Measurements from ENCODE around the gene PRMT7. TPM values are rescaled to one million over a fixed set of nuclear protein-coding genes. Genes with fewer than 3 reads are reported as not detected.

The PRMT7 gene
- total RNA-seq, 1 experiment from 2014 or later: 46.4 TPM

GRCh38 chr16:68370581-68371275 lies 59.9 kb downstream of the PRMT7 start:
- no peak overlapping the region for H3K4me3 ChIP-seq (ENCODE audit: low read length)
- no peaks in the 10 kb centered on the region for H3K79me2 ChIP-seq (ENCODE audit: low read length)
- H3K36me3 ChIP-seq (ENCODE audit: low read depth, low read length): no peaks in the 10 kb centered on the region
- no peaks in the 10 kb centered on the region for H3F3A ChIP-seq (ENCODE audit: low read length, unreplicated experiment)
- TF ChIP-seq CTCF (conservative IDR thresholded peaks at IDR 0.05; ENCODE audit: low read depth, low read length) (no peak), EZH2phosphoT487 (IDR thresholded peaks at IDR 0.05; ENCODE audit: borderline replicate concordance, low read length) (no peak), EZH2 (IDR thresholded peaks at IDR 0.05; ENCODE audit: low read length, unreplicated experiment) (no peak)
- no peaks in the 10 kb centered on the region for H3K9me3 ChIP-seq (ENCODE audit: low read length)
- H3K4me1 ChIP-seq (ENCODE audit: insufficient read depth, low read length): no peaks in the 10 kb centered on the region
- ATAC-seq (no peak), DNase-seq (no peak)
- no peaks in the 10 kb centered on the region for H3K27me3 ChIP-seq (ENCODE audit: low read length)
- no TSS peak for BruUV-seq (replicated peaks)
- no peaks in the 10 kb centered on the region for H4K20me1 ChIP-seq (ENCODE audit: low read length)
- no peaks in the 10 kb centered on the region for H3K9me2 ChIP-seq (replicated peaks; ENCODE audit: low read length)
- ChIA-PET CTCF (no interaction called here), POLR2A (ENCODE audit: unreplicated experiment) (no interaction called here)
- H3K27ac ChIP-seq (ENCODE audit: low read length): no peak overlapping the region
- no peak overlapping the region for H3K4me2 ChIP-seq (ENCODE audit: low read length)
- intact Hi-C loops (cut with micrococcal nuclease): no loop called here
- no peak overlapping the region for H3K9ac ChIP-seq (ENCODE audit: low read length)
- H2AFZ ChIP-seq (ENCODE audit: low read length): no peak overlapping the region

- H3K4me3 ChIP-seq (ENCODE audit: low read length): no peak overlapping the region
- TF ChIP-seq EZH2 (IDR thresholded peaks at IDR 0.05; ENCODE audit: low read length, unreplicated experiment) (no peak), EZH2phosphoT487 (IDR thresholded peaks at IDR 0.05; ENCODE audit: borderline replicate concordance, low read length) (no peak), CTCF (conservative IDR thresholded peaks at IDR 0.05; ENCODE audit: low read depth, low read length) (no peak)
- no peaks in the 10 kb centered on the region for H3K9me3 ChIP-seq (ENCODE audit: low read length)
- H2AFZ ChIP-seq (ENCODE audit: low read length): no peak overlapping the region
- DNase-seq: no peak
- no peaks in the 10 kb centered on the region for H3F3A ChIP-seq (ENCODE audit: low read length, unreplicated experiment)
- H3K9ac ChIP-seq (ENCODE audit: low read length): no peak overlapping the region
- H3K4me2 ChIP-seq (ENCODE audit: low read length): no peak overlapping the region
- intact Hi-C loops (cut with micrococcal nuclease): no loop called here
- H3K27me3 ChIP-seq (ENCODE audit: low read length): no peaks in the 10 kb centered on the region
- CTCF ChIA-PET: no interaction called here
- H3K4me1 ChIP-seq (ENCODE audit: insufficient read depth, low read length): no peaks in the 10 kb centered on the region
- BruUV-seq (replicated peaks): no TSS peak
- no peak for ATAC-seq
- H3K9me2 ChIP-seq (replicated peaks; ENCODE audit: low read length): no peaks in the 10 kb centered on the region
- no peak overlapping the region for H3K27ac ChIP-seq (ENCODE audit: low read length)
- no peaks in the 10 kb centered on the region for H4K20me1 ChIP-seq (ENCODE audit: low read length)
- POLR2A ChIA-PET (ENCODE audit: unreplicated experiment): no interaction called here
- no peaks in the 10 kb centered on the region for H3K79me2 ChIP-seq (ENCODE audit: low read length)
- H3K36me3 ChIP-seq (ENCODE audit: low read depth, low read length): no peaks in the 10 kb centered on the region
Observed at GRCh38 chr16:68371276-68371651, 60.4 kb downstream of the PRMT7 start.

GRCh38 chr16:68371706-68372380 lies 61.0 kb downstream of the PRMT7 start:
- intact Hi-C loops (cut with micrococcal nuclease): no loop called here
- ChIA-PET CTCF (no interaction called here), POLR2A (ENCODE audit: unreplicated experiment) (no interaction called here)
- Histone ChIP-seq H2AFZ (ENCODE audit: low read length) (no peak overlapping the region), H3K9me3 (ENCODE audit: low read length) (no peaks in the 10 kb centered on the region), H3K9me2 (replicated peaks; ENCODE audit: low read length) (no peaks in the 10 kb centered on the region), H3K4me1 (ENCODE audit: insufficient read depth, low read length) (no peaks in the 10 kb centered on the region), H3K36me3 (ENCODE audit: low read depth, low read length) (no peaks in the 10 kb centered on the region), H3K79me2 (ENCODE audit: low read length) (no peaks in the 10 kb centered on the region), H3K4me2 (ENCODE audit: low read length) (no peak overlapping the region), H3K9ac (ENCODE audit: low read length) (no peak overlapping the region), H3K4me3 (ENCODE audit: low read length) (no peak overlapping the region), H3K27ac (ENCODE audit: low read length) (no peak overlapping the region), H3K27me3 (ENCODE audit: low read length) (no peaks in the 10 kb centered on the region), H4K20me1 (ENCODE audit: low read length) (no peaks in the 10 kb centered on the region), H3F3A (ENCODE audit: low read length, unreplicated experiment) (no peaks in the 10 kb centered on the region)
- no peak for ATAC-seq
- no peak for DNase-seq
- TF ChIP-seq EZH2 (IDR thresholded peaks at IDR 0.05; ENCODE audit: low read length, unreplicated experiment) (no peak), CTCF (conservative IDR thresholded peaks at IDR 0.05; ENCODE audit: low read depth, low read length) (no peak), EZH2phosphoT487 (IDR thresholded peaks at IDR 0.05; ENCODE audit: borderline replicate concordance, low read length) (no peak)
- BruUV-seq (replicated peaks): no TSS peak
